ENCODE results near the gene UBE2U.
A peak's percentile ranks its signal among the peaks of the same experiment; 100 is the strongest.

The UBE2U gene, protein sequence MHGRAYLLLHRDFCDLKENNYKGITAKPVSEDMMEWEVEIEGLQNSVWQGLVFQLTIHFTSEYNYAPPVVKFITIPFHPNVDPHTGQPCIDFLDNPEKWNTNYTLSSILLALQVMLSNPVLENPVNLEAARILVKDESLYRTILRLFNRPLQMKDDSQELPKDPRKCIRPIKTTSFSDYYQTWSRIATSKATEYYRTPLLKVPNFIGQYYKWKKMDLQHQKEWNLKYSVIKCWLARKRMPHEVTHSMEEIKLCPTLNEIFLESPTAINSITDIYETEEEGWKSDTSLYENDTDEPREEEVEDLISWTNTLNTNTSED

DNA sequence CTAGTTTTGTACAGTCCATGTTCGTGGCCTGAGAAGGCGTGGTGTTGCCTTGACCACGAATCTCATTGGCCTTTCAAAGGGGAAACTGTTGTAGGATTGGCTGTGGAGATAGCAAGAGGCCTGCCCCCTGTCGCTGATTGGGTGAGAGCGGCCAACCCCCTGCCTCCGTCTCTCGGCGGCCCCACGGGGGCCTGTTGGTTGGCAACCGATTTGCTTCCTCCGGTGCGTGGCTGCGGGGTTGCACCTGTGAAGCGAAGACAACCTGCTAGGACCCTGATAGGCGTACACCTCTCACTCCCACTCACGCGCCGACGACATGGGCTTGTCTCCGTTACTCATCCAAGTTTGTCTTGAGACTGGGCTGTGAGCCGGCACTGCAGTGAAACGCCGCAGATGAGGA, at the start of gene UBE2U:
Gene UBE2U, plus strand, starts transcription at position 204 of the 400 bp plus-strand sequence. CDS start 428 bp downstream, outside the sequence.
- DNase-seq: no peak

- DNase-seq: no peak
These were observed 48.1 kb upstream of the UBE2U start for GRCh38 chr1:64155278-64155677.

GRCh38 chr1:64161357-64161941, 42.0 kb upstream of the UBE2U start:
- no peak for DNase-seq

DNA sequence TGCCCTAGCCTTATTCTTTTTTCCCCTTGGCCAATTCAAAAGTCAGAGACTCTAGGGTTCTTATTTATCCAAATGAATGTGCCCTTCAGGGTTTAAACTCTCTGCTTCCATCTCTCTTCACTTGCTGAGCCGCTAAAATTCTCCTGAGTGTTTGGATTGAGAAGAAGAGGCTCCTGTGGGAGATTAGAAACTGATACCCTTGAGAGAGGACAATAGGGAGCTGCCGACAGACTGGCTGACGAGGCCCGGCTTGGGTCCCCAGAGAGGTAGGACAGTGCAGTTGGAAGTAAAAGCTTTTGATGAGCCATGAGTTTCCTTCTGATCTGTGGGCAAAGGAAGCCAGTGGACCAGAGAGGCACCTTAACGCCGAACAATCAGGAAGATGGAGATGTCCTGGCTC, 41.3 kb upstream of the UBE2U start:
- no peak for DNase-seq

- no peak for DNase-seq
These were observed 40.6 kb upstream of the UBE2U start for GRCh38 chr1:64162804-64163203.

DNA sequence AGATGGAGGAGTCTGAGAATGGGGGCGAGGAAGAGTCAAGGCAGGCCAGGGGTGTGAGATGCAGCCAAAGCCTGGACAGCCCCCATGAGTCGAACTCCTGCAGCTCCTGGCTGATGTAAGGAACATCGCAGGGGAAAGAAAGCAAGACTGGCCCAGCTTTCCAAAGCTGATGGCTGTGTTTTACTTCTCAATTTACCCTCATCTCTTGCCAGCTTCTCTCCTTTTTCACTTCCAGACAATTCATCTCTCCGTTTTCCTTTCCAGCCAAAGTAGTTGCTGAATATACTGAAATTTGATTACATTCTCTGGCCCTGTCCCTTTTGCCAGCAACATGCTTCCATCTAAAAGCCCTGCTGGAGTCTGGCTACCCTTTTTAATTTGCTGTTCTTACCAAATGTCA, 40.0 kb upstream of the UBE2U start:
- DNase-seq: no peak

DNA sequence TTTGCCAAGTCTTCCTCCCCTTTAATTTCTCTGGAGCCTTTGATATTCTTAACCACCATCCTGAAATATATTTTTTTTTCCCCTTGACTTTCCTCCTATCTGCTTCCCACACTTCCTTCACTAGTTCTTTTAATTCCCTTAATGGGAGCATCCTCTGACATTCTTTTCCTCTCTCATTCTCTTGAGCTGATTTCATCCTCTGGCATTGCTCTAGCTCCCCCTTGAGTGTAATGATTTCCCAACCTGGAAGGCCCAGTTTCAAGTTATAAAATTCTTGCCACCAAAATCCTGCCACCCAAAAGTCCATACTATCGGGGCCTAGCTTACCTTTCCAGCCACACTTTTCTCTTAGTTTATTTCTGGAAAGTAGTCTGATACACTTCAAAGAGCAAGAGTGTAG, 39.5 kb upstream of the UBE2U start:
- DNase-seq: peak; percentile 20

DNA sequence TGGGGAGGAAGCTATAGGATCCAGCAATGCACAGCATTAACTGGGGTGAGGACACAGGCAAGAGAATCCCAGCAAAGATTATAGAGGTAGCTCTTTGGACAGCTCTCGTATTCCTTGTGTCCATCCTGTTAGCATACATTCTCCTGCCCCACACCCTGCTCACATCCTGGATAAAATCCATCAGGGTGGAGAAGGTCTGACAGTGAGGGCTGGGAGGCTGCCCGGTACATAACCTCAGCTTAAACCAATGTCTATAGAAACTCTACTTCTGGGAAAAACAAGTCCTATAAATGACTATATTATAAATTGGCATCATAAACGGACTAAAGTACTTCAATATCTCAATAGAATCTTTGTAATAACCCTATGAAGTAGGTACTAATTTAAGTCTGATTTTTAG, 36.8 kb upstream of the UBE2U start:
- no peak for DNase-seq

DNA sequence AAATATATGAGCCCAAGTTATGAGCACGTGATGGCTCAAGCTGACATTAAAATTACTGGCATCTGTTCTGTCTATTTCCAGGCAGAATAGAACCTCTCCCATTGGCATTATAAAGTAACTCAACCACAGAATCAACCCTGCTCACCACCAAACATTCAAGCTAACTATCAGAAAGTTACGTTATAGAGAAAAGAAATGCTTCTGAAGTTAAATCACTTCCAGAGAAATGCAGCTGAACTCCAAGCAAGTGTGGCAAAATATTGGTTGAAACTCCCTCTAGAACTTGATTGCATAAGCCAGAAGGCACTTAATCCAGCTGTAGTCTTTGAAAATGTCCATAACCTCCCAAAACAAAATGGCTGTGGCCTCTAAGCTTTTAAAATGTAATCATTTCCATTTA, 36.2 kb upstream of the UBE2U start:
- no peak for DNase-seq

DNA sequence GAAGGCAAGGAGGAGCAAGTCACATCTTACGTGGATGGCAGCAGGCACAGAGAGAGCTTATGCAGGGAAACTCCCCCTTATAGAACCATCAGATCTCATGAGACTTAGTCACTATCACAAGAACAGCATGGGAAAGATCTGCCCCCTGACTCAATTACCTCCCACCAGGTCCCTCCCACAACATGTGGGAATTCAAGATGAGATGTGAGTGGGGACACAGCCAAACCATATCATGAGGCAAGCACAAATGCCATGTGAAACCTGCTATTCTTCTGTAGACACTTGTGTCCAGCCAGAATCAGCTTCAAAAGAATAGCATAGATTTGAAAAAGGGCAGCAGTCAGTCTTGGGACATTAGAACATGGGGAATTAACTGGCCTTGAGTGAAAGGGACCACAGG, 32.2 kb upstream of the UBE2U start:
- no peak for DNase-seq

DNA sequence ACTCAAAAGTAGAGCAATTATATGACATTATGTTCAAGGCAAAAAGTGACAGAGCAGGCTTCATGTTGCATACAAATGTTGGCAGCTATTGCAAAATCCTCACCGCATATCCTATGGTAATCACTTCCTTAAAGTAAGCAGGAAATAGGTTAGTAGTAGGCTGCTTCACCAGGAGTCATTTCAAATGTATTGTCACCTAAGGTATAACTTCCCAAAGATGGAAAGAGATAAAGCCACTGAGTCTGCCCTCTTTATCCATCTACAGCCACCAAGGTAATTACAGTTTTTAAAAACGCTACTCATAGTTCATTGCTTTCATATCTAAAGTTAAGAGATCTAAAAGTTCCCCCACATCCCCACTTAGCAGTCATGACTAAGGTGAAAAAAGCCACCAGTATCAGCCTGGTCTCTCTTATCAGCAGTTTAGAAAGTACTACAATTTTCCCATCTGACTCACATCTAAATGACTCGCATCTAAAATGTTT, 31.6 kb upstream of the UBE2U start:
- DNase-seq: no peak

DNA sequence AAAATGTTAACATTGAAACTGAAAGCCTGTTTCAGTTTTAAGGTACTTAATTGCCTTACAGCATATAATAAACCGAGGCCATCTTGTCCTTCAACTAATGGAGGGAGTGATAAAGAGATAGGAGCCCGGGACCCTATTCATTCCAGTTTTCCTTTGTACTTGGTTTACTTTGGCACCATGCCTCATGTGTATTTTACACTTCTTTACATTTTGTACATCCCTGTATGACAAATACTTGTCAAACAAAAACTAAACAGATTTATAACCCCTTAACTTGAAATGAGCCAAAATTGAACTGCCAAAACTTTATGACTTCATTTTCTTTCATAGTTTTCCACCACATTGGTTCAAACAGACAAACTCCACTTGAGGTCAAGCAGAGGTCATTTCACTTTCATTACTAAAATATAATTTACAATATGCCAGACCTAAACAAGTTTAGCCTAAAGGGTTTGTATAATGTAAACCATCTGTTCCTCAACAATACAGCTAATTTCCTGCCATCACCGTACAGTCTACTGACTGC, 30.9 kb upstream of the UBE2U start:
- DNase-seq: no peak

DNA sequence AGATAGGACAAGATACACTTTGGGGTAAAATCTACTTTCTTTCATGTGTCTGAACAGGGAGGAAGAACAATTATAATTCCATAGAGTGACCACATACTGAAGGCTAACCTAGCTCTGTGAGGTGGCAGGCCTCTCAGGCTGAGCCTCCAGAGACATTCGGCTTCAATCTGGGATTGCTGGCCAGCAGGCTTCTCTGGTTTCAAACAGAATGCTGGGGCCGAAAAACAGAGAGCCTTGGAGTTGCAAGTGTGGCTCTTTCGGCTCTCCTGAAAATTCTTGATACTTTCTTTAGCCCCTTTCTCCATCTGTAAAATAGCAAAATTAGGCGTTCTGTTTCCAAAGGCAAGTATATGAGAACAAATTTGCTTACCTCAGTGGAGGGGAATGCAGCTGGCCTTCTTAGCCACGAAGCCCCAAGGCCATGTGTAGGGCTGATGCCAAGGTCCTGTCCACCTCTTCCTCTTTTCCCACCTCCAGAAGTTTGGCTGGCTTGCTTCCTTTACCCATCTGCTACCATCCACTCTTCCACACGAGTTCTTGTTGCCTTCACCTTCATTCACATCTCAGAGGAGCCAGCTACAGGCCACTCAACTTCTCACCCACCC, 30.0 kb upstream of the UBE2U start:
- DNase-seq: no peak

DNA sequence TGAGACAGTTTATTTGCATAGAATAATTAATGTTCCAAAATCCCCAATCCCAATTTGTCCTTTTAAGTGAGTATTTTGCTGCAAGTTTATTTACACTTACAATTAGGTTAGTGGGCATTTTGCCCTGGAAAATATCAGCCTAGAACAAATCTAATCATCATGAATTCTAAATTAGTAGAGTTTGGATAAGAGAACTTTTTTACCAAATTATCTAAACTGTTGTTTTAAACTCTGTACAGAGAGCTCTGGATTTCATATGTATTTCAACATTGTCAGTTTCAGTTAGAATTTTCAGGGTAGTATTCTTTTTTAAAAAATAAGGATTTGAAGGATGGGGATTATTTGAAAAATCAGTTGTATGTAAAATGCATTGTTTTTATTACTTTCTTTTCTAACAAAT, 27.8 kb upstream of the UBE2U start:
- no peak for DNase-seq

DNA sequence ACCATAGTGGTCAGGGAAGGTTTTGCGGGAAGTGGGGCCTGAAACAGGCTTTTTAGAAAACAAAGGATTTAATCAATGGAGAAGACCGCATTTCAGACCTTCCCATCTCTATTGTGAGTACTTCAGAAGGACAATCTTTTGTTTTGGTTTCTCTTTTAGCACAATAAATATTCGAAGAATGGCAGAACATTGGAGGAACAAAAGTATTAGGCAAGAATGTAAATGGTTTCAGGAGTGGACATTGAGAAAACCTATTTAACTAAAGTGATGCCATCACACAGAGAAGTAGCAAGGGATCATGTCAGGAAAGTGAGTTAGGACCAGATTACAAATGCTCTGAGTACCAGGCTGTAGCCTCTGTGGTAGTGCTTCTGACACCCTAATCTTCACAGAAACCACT, 26.8 kb upstream of the UBE2U start:
- no peak for DNase-seq

- no peak for DNase-seq
These were observed 23.8 kb upstream of the UBE2U start for GRCh38 chr1:64179588-64179987.

- no peak for DNase-seq
These were observed 21.2 kb upstream of the UBE2U start for GRCh38 chr1:64182207-64182606.

GRCh38 chr1:64183395-64184002, 19.9 kb upstream of the UBE2U start:
- no peak for DNase-seq

DNA sequence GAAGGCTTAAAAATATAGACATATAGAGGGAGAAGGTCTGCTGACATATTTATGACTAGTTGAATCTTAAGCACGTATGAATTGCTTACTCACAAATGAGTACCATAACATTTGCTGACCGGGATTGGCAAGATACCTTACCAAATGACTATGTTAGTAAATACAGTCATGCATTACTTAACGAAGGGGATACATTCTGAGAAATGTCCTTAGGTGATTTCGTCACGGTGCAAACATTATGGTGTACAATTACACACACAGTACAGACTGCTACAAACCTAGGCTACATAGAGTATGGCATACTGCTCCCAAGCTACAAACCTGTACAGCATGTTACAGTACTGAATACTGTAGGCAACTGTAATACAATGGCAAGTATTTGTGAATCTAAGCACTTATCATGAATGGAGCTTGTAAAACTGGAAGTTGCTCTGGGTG, 19.4 kb upstream of the UBE2U start:
- DNase-seq: no peak

GRCh38 chr1:64186138-64186897, 17.1 kb upstream of the UBE2U start:
- no peak for DNase-seq

DNA sequence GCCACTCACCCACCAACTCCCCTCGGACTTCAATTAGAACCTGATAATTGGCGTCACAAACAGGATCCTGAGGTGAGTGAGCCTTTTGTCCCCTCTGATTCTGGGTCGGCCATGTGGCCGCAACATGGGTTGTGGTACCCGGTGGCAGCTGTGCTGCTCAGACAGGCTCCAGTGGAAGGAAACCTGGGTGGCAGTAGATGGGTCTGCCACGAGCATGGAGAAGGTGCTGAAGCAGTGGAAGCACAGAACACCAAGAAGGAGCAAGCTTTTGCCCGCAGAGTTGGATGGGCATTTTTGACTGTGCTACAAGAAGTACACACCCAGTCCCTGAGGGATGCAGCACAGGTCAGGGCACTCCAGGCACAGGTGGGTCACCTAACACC, 16.5 kb upstream of the UBE2U start:
- DNase-seq: no peak

DNA sequence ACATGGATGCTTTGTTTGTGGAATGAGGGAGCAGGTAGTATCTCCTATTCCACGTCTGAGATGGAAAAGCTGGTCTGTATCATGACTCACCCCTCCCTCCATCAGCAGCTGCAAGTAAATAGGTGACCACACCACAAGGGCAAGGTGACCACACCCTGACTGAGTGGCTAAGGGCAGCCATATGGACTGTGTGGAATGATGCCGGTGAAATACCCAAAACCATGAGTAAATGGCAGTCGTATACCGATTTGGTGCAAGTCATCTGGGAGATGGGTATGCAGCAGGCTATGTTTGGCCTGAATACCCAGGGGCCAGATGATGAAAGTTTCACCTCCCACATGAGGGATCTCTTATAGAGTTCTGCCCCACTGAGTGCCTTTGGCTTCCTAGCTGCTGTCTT, 15.8 kb upstream of the UBE2U start:
- no peak for DNase-seq

- DNase-seq: no peak
These were observed 11.1 kb upstream of the UBE2U start for GRCh38 chr1:64192290-64192689.
